Liver (tissue), 3 donors: Measurements from ENCODE around the gene NAT8.
A peak's percentile ranks its signal among the peaks of the same experiment; 100 is the strongest.
"Not testable (repeated sequence)": the region's sequence is repeated elsewhere in the genome, so short reads cannot be mapped to it uniquely, and the experiment has no call there.

Source experiments
- HNF4A ChIP-seq, 2 donors: conservative IDR thresholded peaks; 2 replicates each; pipeline ENCODE4 v1.6.1; 2016; ENCODE audit warnings: antibody characterized with exemption in 2 of 2, mild to moderate bottlenecking in 2 of 2
- TF ChIP-seq, protein P1 (sequence below): fragments of 150-350 bp; IDR thresholded peaks from 2 replicates; pipeline ENCODE4 v1.5.1; 2017; ENCODE audit warnings: improper control_type of control experiment, low read depth, low read length; ENCODE audit not compliant: missing input control
- TF ChIP-seq, protein P2 (sequence below): IDR thresholded peaks from 2 replicates; pipeline ENCODE4 v1.6.1; 2016; ENCODE audit warnings: antibody characterized with exemption
- donor health status: healthy.
- donor health status: healthy.

DNA sequence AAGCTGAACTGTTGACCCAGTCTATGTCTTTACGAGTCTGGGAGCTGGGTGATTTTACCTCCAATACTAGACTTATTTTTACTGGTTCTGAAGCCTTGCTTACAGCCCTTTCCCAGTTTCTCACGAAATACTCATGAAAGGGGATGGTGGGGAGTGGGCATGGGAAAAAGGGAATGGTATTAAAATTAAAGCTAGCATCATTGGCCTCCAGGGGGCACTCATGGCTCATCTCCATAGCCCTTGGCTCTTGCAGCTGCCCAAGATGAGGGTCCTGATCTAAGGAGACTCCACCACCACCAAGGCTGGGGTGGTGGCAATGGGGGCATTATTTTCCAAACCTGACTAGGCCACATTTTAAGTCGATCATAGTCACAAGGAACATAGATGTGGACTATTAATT, 22.3 kb downstream of the NAT8 start:
- TF ChIP-seq, protein P1, sequence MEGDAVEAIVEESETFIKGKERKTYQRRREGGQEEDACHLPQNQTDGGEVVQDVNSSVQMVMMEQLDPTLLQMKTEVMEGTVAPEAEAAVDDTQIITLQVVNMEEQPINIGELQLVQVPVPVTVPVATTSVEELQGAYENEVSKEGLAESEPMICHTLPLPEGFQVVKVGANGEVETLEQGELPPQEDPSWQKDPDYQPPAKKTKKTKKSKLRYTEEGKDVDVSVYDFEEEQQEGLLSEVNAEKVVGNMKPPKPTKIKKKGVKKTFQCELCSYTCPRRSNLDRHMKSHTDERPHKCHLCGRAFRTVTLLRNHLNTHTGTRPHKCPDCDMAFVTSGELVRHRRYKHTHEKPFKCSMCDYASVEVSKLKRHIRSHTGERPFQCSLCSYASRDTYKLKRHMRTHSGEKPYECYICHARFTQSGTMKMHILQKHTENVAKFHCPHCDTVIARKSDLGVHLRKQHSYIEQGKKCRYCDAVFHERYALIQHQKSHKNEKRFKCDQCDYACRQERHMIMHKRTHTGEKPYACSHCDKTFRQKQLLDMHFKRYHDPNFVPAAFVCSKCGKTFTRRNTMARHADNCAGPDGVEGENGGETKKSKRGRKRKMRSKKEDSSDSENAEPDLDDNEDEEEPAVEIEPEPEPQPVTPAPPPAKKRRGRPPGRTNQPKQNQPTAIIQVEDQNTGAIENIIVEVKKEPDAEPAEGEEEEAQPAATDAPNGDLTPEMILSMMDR, result peak; percentile 26
- TF ChIP-seq, protein P2, sequence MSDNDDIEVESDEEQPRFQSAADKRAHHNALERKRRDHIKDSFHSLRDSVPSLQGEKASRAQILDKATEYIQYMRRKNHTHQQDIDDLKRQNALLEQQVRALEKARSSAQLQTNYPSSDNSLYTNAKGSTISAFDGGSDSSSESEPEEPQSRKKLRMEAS, result not testable (repeated sequence)
- not testable (repeated sequence) for TF ChIP-seq HNF4A (conservative IDR thresholded peaks at IDR 0.05)
